ENCODE data around the gene EXD3. TPM values are rescaled to one million over a fixed set of nuclear protein-coding genes. Genes with fewer than 3 reads are reported as not detected.

Gene EXD3
- total and polyA plus RNA-seq, 9 of the 15 experiments (the other 6 are each of a cell fraction or from before 2014, with no cell fraction given), result 0.29 to 12.5 (median 3.9) TPM

GRCh38 chr9:137269231-137269772 lies 153.7 kb downstream of the EXD3 start (continued):
- TF ChIP-seq CREB3L1 (IDR thresholded peaks at IDR 0.05; ENCODE audit: borderline replicate concordance, low read depth), result no peak
- peak; percentile 26; the same call in 1 of the 2 replicates for TF ChIP-seq MEF2D (tag; conservative IDR thresholded peaks at IDR 0.05; ENCODE audit: low read depth)
- no peak for TF ChIP-seq ETS1 (conservative IDR thresholded peaks at IDR 0.05; ENCODE audit: control insufficient read depth, low read depth, low read length)
- 0 out of 2 replicates have a peak, but pooled peaks have one; percentile 18 for TF ChIP-seq DMBX1 (CRISPR knock-in tag; IDR thresholded peaks at IDR 0.05; ENCODE audit: borderline replicate concordance)
- TF ChIP-seq RBM15 (IDR thresholded peaks at IDR 0.05; ENCODE audit: insufficient read depth, low read length), result no peak
- TF ChIP-seq KLF1 (tag; IDR thresholded peaks at IDR 0.05), result no peak
- TF ChIP-seq ZNF121 (CRISPR knock-in tag; conservative IDR thresholded peaks at IDR 0.05), result no peak
- no peak for TF ChIP-seq KAT7 (CRISPR knock-in tag; IDR thresholded peaks at IDR 0.05; ENCODE audit: borderline replicate concordance)
- no peak for TF ChIP-seq ATF1 (CRISPR knock-in tag; IDR thresholded peaks at IDR 0.05)
- no peak for TF ChIP-seq ATF1 (tag; IDR thresholded peaks at IDR 0.05)
